ENCODE measurements around the gene CATSPER1. TPM values are rescaled to one million over a fixed set of nuclear protein-coding genes. Genes with fewer than 3 reads are reported as not detected.
A peak's percentile ranks its signal among the peaks of the same experiment; 100 is the strongest.

The CATSPER1 gene
- total RNA-seq, 1 donor, result not detected

GRCh38 chr11:66052664-66052982, 26.3 kb upstream of the CATSPER1 start:
- DNase-seq (ENCODE audit: low read depth), result no peak
- no peak for TF ChIP-seq CTCF (IDR thresholded peaks at IDR 0.05; ENCODE audit: insufficient read depth, low read length)
- H3K4me3 ChIP-seq (ENCODE audit: low read depth, low read length), result peak overlapping the region; percentile 92

- DNase-seq (ENCODE audit: low read depth), result peak; percentile 97
- H3K4me3 ChIP-seq (ENCODE audit: low read depth, low read length), result peak within 1 kb of the TSS; percentile 92
- TF ChIP-seq CTCF (IDR thresholded peaks at IDR 0.05; ENCODE audit: insufficient read depth, low read length), result no peak
Observed at GRCh38 chr11:66051766-66052663, 25.7 kb upstream of the CATSPER1 start, which contains the start of gene SF3B2. Gene SF3B2, plus strand, starts transcription at chr11:66052364. Its CDS starts 21 bp downstream, at chr11:66052385.

GRCh38 chr11:66051371-66051765, 25.1 kb upstream of the CATSPER1 start:
- DNase-seq (ENCODE audit: low read depth), result no peak
- no peak for TF ChIP-seq CTCF (IDR thresholded peaks at IDR 0.05; ENCODE audit: insufficient read depth, low read length)

GRCh38 chr11:66050581-66051231, 24.4 kb upstream of the CATSPER1 start:
- TF ChIP-seq CTCF (IDR thresholded peaks at IDR 0.05; ENCODE audit: insufficient read depth, low read length), result no peak
- no peak for DNase-seq (ENCODE audit: low read depth)
- H3K4me3 ChIP-seq (ENCODE audit: low read depth, low read length), result no peak overlapping the region

More at GRCh38 chr11:66051371-66051765, 25.1 kb upstream of the CATSPER1 start:
- H3K4me3 ChIP-seq (ENCODE audit: low read depth, low read length), result peak overlapping the region; percentile 92

- TF ChIP-seq CTCF (IDR thresholded peaks at IDR 0.05; ENCODE audit: insufficient read depth, low read length), result no peak
- DNase-seq (ENCODE audit: low read depth), result no peak
- H3K4me3 ChIP-seq (ENCODE audit: low read depth, low read length), result no peak within 1 kb of the TSS
Observed at GRCh38 chr11:66048547-66049323, 22.5 kb upstream of the CATSPER1 start, which contains the start of gene GAL3ST3. Gene GAL3ST3, minus strand, starts transcription at chr11:66049161. Its CDS starts 3,746 bp downstream, at chr11:66045415.

- DNase-seq (ENCODE audit: low read depth), result no peak
- H3K4me3 ChIP-seq (ENCODE audit: low read depth, low read length), result no peak overlapping the region
- TF ChIP-seq CTCF (IDR thresholded peaks at IDR 0.05; ENCODE audit: insufficient read depth, low read length), result no peak
Observed at GRCh38 chr11:66047541-66048365, 21.5 kb upstream of the CATSPER1 start.

Data from fibroblast of the aortic adventitia (primary cell).